K562 (cell line): ENCODE measurements around the gene HAPLN3. TPM values are rescaled to one million over a fixed set of nuclear protein-coding genes. Genes with fewer than 3 reads are reported as not detected.

ENCODE experiments used
- CBX3 ChIP-seq, 2 experiments: IDR thresholded peaks; 1 replicate in 1 of 2; 2 replicates in 1 of 2; pipeline ENCODE4 v1.6.1; 2012; ENCODE audit warnings: inconsistent platforms in 2 of 2, low read length in 2 of 2, borderline replicate concordance in 1 of 2, control low read depth in 1 of 2
- HDAC8 ChIP-seq: fragments of 450-650 bp; IDR thresholded peaks from 2 replicates; pipeline ENCODE4 v1.6.1; 2016; ENCODE audit warnings: mild to moderate bottlenecking, missing genetic modification characterization, moderate library complexity, missing compliant biosample characterization
- MTA2 ChIP-seq: fragments of 450-650 bp; IDR thresholded peaks from 2 replicates; pipeline ENCODE4 v1.6.1; 2016; ENCODE audit warnings: low read depth
- NCOA2 ChIP-seq, 2 experiments: fragments of 450-650 bp; IDR thresholded peaks; 2 replicates each; pipeline ENCODE4 v1.6.1; 2018; ENCODE audit warnings: mild to moderate bottlenecking in 2 of 2, moderate library complexity in 1 of 2; ENCODE audit not compliant: partially characterized antibody in 2 of 2
- NR2F6 ChIP-seq: fragments of 450-650 bp; formaldehyde crosslinking; IDR thresholded peaks from 2 replicates; pipeline ENCODE4 v1.4.0; 2020; ENCODE audit warnings: mild to moderate bottlenecking
- NR4A1 ChIP-seq, 2 experiments: fragments of 250-450 bp in 1 of 2; fragments of 450-650 bp in 1 of 2; sonication (Bioruptor Pico) in 1 of 2; IDR thresholded peaks; 2 replicates each; pipeline versions ENCODE4 v1.4.0 to v1.6.1; 2016 to 2020; ENCODE audit warnings: mild to moderate bottlenecking in 2 of 2, missing compliant biosample characterization in 1 of 2, missing genetic modification characterization in 1 of 2, moderate library complexity in 1 of 2
- RBM34 ChIP-seq: fragments of 200-400 bp; formaldehyde crosslinking; IDR thresholded peaks from 2 replicates; pipeline ENCODE4 v1.6.1; 2018; ENCODE audit warnings: low read length, borderline replicate concordance; ENCODE audit not compliant: insufficient read depth
- RBM39 ChIP-seq: fragments of 200-400 bp; formaldehyde crosslinking; optimal IDR thresholded peaks from 2 replicates; pipeline ENCODE3; 2018; ENCODE audit warnings: low read depth, low read length
- SMAD3 ChIP-seq: fragments of 450-650 bp; formaldehyde crosslinking; conservative IDR thresholded peaks from 2 replicates; pipeline ENCODE4 v1.4.0; 2020; ENCODE audit warnings: mild to moderate bottlenecking
- SOX6 ChIP-seq: fragments of 450-650 bp; IDR thresholded peaks from 2 replicates; pipeline ENCODE4 v1.6.1; 2014; ENCODE audit warnings: mild to moderate bottlenecking
- SP2 ChIP-seq: IDR thresholded peaks from 2 replicates; pipeline ENCODE4 v1.6.1; 2011; ENCODE audit warnings: mild to moderate bottlenecking, low read depth, low read length, moderate library complexity; ENCODE audit not compliant: poor library complexity, severe bottlenecking; ENCODE audit errors: extremely low read depth
- XRCC3 ChIP-seq: fragments of 450-650 bp; IDR thresholded peaks from 2 replicates; pipeline ENCODE4 v1.6.1; 2017; ENCODE audit warnings: mild to moderate bottlenecking, moderate library complexity
- ZNF12 ChIP-seq: sonication (generic); formaldehyde crosslinking; IDR thresholded peaks from 2 replicates; pipeline ENCODE4 v1.4.0; 2020; ENCODE audit warnings: mild to moderate bottlenecking, missing genetic modification reagents
- ZNF121 ChIP-seq: sonication (generic); formaldehyde crosslinking; conservative IDR thresholded peaks from 2 replicates; pipeline ENCODE4 v1.8.0; 2022; ENCODE audit warnings: missing genetic modification reagents
- ZNF224 ChIP-seq: sonication (generic); formaldehyde crosslinking; IDR thresholded peaks from 2 replicates; pipeline ENCODE4 v1.8.0; 2022; ENCODE audit warnings: mild to moderate bottlenecking, missing genetic modification reagents
- ZNF232 ChIP-seq: sonication (generic); formaldehyde crosslinking; IDR thresholded peaks from 2 replicates; pipeline ENCODE4 v1.8.0; 2022; ENCODE audit warnings: mild to moderate bottlenecking, missing genetic modification reagents
- ZNF589 ChIP-seq: fragments of 200-800 bp; sonication (Bioruptor generic); IDR thresholded peaks from 2 replicates; pipeline ENCODE4 v1.6.1; 2016; ENCODE audit warnings: low read depth, missing genetic modification characterization, missing compliant biosample characterization
- polyA plus RNA-seq, 8 experiments: library from polyadenylated mRNA; depleted of rRNA in 4 of 8; stranded (reverse) in 5 of 8; unstranded in 3 of 8; fragments of >200 nt; fragmentation: Nextera tagmentation in 2 of 8; fragmentation: Illumina TruSeq in 1 of 8; extraction: Ambion mirVana in 2 of 8; extraction: Trizol in 1 of 8; gene quantifications; 2 replicates each; pipeline versions ENCODE4 v1.2.1 to v1.2.3, GENCODE V29; 2011 to 2014; ENCODE audit warnings: inconsistent platforms in 1 of 8, missing spikeins in 1 of 8
- total RNA-seq, 7 experiments: library from RNA; depleted of rRNA in 6 of 7; stranded (reverse); fragments of >200 nt in 6 of 7; fragmentation: Illumina TruSeq in 2 of 7; extraction: Trizol in 2 of 7; gene quantifications; 2 replicates each; pipeline versions ENCODE4 v1.2.1 to v1.2.3, GENCODE V29; 2011 to 2021; ENCODE audit warnings: low replicate concordance in 1 of 7
- TF ChIP-seq, protein P1 (sequence below): fragments of 250-450 bp; sonication (Bioruptor Pico); IDR thresholded peaks from 2 replicates; pipeline ENCODE4 v1.9.0; 2021; ENCODE audit warnings: mild to moderate bottlenecking, inconsistent platforms
- TF ChIP-seq, protein P2 (sequence below), 3 experiments: fragments of 200-800 bp in 1 of 3; sonication (Bioruptor generic) in 1 of 3; sonication (generic) in 1 of 3; formaldehyde crosslinking in 1 of 3; IDR thresholded peaks; 2 replicates each; pipeline versions ENCODE4 v1.6.1 to v1.8.0; 2016 to 2022; ENCODE audit warnings: mild to moderate bottlenecking in 2 of 3, missing compliant biosample characterization in 2 of 3, missing genetic modification characterization in 2 of 3, missing genetic modification reagents in 1 of 3
- TF ChIP-seq, protein P3 (sequence below): fragments of 200-400 bp; formaldehyde crosslinking; IDR thresholded peaks from 2 replicates; pipeline ENCODE4 v1.6.1; 2017; ENCODE audit warnings: mild to moderate bottlenecking, low read depth, low read length, moderate library complexity
- TF ChIP-seq, protein P4 (sequence below): fragments of 250-450 bp; sonication (Bioruptor Pico); IDR thresholded peaks from 2 replicates; pipeline ENCODE4 v1.8.0; 2021; ENCODE audit warnings: mild to moderate bottlenecking, moderate library complexity

HAPLN3 gene
- total and polyA plus RNA-seq, 9 of the 15 experiments (the other 6 are each of a cell fraction or from before 2014, with no cell fraction given), result 0.04 to 2.4 (median 0.65) TPM

DNA sequence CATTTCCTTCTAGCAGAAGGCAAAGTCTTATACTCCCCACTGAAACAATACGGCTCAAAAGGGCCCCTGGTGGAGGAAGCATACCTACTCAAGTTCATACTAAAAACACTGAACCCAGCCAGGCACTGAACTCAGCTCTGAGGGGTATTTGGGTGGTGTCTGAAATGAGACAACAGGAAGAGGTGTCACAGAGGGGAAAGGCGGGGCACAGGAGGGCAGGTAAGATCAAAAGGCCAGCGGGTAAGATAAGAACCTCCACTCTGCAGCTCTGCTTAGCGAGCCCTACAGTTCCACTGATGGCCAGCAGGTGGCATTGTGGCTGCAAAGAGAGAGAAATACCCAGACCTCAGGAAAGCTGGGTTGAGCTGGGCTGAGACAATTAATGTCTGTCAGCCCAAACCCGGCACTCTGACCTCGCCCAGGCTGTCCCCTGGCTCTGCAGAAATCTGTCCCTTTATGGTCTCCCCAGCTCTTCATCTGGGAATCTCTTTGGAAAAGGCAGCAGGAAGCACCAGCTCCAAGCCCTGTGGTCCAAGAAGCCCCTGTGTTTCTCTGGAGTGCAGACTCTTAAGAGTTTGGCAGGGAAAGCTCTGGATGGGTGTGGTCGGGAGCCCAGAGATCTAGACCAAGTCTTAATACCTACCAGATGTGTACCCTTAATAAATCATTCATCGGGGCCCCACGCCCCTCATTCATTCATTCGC is 9.4 kb upstream of the HAPLN3 start (continued):
- TF ChIP-seq, protein P1, sequence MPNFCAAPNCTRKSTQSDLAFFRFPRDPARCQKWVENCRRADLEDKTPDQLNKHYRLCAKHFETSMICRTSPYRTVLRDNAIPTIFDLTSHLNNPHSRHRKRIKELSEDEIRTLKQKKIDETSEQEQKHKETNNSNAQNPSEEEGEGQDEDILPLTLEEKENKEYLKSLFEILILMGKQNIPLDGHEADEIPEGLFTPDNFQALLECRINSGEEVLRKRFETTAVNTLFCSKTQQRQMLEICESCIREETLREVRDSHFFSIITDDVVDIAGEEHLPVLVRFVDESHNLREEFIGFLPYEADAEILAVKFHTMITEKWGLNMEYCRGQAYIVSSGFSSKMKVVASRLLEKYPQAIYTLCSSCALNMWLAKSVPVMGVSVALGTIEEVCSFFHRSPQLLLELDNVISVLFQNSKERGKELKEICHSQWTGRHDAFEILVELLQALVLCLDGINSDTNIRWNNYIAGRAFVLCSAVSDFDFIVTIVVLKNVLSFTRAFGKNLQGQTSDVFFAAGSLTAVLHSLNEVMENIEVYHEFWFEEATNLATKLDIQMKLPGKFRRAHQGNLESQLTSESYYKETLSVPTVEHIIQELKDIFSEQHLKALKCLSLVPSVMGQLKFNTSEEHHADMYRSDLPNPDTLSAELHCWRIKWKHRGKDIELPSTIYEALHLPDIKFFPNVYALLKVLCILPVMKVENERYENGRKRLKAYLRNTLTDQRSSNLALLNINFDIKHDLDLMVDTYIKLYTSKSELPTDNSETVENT, result no peak
- TF ChIP-seq, protein P2, sequence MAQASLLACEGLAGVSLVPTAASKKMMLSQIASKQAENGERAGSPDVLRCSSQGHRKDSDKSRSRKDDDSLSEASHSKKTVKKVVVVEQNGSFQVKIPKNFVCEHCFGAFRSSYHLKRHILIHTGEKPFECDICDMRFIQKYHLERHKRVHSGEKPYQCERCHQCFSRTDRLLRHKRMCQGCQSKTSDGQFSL (CRISPR knock-in tag; IDR thresholded peaks at IDR 0.05), result no peak
- TF ChIP-seq, protein P2 (tag; IDR thresholded peaks at IDR 0.05), result no peak
- TF ChIP-seq NR4A1 (CRISPR knock-in tag; IDR thresholded peaks at IDR 0.05) (no peak), NR4A1 (tag; IDR thresholded peaks at IDR 0.05) (0 out of 2 replicates have a peak, but pooled peaks have one; percentile 44), MTA2 (no peak), NR2F6 (CRISPR knock-in tag) (no peak), ZNF589 (CRISPR knock-in tag) (no peak), ZNF121 (CRISPR knock-in tag) (no peak), ZNF232 (CRISPR knock-in tag) (no peak), HDAC8 (tag) (no peak), SMAD3 (CRISPR knock-in tag) (no peak), SP2 (no peak), RBM39 (no peak), RBM34 (no peak), ZNF12 (CRISPR knock-in tag) (peak; percentile 87; the same call in 1 of the 2 replicates), ZNF224 (CRISPR knock-in tag) (no peak), SOX6 (no peak), CBX3 (IDR thresholded peaks at IDR 0.05; ENCODE audit: borderline replicate concordance in 1 of 2, low read length in 2 of 2) (no peak; a peak in 1 of 3 replicates), NCOA2 (IDR thresholded peaks at IDR 0.05; ENCODE audit: partially characterized antibody in 2 of 2) (no peak), XRCC3 (no peak)
- TF ChIP-seq, protein P3, sequence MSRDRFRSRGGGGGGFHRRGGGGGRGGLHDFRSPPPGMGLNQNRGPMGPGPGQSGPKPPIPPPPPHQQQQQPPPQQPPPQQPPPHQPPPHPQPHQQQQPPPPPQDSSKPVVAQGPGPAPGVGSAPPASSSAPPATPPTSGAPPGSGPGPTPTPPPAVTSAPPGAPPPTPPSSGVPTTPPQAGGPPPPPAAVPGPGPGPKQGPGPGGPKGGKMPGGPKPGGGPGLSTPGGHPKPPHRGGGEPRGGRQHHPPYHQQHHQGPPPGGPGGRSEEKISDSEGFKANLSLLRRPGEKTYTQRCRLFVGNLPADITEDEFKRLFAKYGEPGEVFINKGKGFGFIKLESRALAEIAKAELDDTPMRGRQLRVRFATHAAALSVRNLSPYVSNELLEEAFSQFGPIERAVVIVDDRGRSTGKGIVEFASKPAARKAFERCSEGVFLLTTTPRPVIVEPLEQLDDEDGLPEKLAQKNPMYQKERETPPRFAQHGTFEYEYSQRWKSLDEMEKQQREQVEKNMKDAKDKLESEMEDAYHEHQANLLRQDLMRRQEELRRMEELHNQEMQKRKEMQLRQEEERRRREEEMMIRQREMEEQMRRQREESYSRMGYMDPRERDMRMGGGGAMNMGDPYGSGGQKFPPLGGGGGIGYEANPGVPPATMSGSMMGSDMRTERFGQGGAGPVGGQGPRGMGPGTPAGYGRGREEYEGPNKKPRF, result no peak
- TF ChIP-seq, protein P4, sequence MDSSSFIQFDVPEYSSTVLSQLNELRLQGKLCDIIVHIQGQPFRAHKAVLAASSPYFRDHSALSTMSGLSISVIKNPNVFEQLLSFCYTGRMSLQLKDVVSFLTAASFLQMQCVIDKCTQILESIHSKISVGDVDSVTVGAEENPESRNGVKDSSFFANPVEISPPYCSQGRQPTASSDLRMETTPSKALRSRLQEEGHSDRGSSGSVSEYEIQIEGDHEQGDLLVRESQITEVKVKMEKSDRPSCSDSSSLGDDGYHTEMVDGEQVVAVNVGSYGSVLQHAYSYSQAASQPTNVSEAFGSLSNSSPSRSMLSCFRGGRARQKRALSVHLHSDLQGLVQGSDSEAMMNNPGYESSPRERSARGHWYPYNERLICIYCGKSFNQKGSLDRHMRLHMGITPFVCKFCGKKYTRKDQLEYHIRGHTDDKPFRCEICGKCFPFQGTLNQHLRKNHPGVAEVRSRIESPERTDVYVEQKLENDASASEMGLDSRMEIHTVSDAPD (CRISPR knock-in tag), result no peak
